ENCODE measurements around the gene NOSIP. TPM values are rescaled to one million over a fixed set of nuclear protein-coding genes. Genes with fewer than 3 reads are reported as not detected.

The NOSIP gene
- total and polyA plus RNA-seq, 11 donors: 37.3 to 91.3 (median 49.0) TPM

DNA sequence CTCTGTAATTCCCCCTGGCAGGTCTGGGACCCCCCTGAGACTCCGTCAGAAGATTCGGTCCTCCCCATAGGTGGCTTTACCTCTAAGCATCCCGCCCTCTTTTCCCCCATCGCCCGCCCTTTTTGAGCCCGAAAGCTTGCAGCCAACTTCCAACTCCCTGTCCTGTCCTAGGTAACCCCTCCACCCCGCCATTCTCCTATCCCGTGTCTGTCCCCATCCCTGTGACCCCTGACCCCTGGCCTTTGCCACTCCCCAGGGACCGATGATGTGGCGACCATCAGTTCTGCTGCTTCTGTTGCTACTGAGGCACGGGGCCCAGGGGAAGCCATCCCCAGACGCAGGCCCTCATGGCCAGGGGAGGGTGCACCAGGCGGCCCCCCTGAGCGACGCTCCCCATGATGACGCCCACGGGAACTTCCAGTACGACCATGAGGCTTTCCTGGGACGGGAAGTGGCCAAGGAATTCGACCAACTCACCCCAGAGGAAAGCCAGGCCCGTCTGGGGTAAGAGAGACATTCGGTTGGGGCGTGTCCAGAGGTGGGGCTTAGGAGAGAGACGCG is 52.1 kb downstream of the NOSIP start:
- 42 to 55% (median 48%) methylated on average over 25 of the region's 25 CpGs for WGBS, 4 donors
- peak overlapping the region; percentile 20 to 71 (median 57) for H3K4me3 ChIP-seq
- intact Hi-C loops (cut with DNase I): no loop called here
- H3K4me1 ChIP-seq: peaks cover 0 to 23% (median 5%) of the 10 kb centered on the region in 12 donors
- H3K27me3 ChIP-seq: no peaks in the 10 kb centered on the region
- H3K27ac ChIP-seq: peak overlapping the region in 10 of 12 donors; percentile 7 to 70 (median 45)
- DNase-seq (peak in 1 of 5 donors; percentile 47), ATAC-seq (peak in 3 of 4 donors; percentile 2 to 35 (median 12))
- H3K36me3 ChIP-seq: peaks cover 0 to 55% (median 8%) of the 10 kb centered on the region in 9 donors
- TF ChIP-seq, protein P1, sequence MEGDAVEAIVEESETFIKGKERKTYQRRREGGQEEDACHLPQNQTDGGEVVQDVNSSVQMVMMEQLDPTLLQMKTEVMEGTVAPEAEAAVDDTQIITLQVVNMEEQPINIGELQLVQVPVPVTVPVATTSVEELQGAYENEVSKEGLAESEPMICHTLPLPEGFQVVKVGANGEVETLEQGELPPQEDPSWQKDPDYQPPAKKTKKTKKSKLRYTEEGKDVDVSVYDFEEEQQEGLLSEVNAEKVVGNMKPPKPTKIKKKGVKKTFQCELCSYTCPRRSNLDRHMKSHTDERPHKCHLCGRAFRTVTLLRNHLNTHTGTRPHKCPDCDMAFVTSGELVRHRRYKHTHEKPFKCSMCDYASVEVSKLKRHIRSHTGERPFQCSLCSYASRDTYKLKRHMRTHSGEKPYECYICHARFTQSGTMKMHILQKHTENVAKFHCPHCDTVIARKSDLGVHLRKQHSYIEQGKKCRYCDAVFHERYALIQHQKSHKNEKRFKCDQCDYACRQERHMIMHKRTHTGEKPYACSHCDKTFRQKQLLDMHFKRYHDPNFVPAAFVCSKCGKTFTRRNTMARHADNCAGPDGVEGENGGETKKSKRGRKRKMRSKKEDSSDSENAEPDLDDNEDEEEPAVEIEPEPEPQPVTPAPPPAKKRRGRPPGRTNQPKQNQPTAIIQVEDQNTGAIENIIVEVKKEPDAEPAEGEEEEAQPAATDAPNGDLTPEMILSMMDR (IDR thresholded peaks at IDR 0.05): no peak
- no peak for TF ChIP-seq POLR2A (IDR thresholded peaks at IDR 0.05)
- no peaks in the 10 kb centered on the region for H3K9me3 ChIP-seq

DNA sequence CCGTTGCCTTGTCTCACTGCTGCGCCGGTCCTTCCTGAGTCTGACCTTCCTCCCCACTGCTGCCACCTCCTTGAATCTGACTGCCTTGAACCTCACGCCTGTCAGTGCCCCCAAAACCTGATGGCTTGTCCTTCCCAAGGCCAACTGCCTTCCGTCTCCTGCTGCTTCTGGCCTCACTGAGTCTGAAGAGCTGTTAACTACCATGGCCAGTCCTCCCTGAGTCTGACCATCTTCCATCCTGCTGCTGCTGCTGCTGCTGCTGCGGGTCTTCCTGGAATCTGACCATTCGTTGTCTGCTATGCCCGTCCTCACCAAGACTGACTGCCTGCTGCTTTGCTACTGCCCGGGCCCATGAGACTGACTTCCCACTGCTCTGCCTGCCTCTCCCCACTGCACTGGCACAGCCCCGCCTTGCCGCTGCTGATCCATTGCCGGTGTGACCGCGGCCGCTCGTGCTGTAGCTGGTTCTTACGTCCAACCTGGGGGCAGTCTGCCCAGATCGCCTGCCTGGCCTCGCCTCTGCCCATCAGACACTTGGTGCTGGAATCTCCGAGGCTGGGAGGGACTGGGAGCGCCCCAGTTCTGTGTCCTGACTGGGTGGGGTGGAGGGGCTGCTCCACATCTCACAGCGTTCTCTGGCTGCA is 55.4 kb downstream of the NOSIP start:
- 85 to 90% (median 87%) methylated on average over 17 to 22 of the region's 22 CpGs for WGBS, 4 donors
- peaks cover 0 to 61% (median 11%) of the 10 kb centered on the region in 9 donors for H3K36me3 ChIP-seq
- no peaks in the 10 kb centered on the region for H3K9me3 ChIP-seq
- no peak for DNase-seq
- no peaks in the 10 kb centered on the region for H3K27me3 ChIP-seq
- no peak for TF ChIP-seq POLR2A (IDR thresholded peaks at IDR 0.05)
- TF ChIP-seq, protein P1 (IDR thresholded peaks at IDR 0.05): no peak
- no peak for ATAC-seq
- intact Hi-C loops (cut with DNase I): no loop called here
- H3K4me1 ChIP-seq: peaks cover 0 to 22% (median 3%) of the 10 kb centered on the region in 12 donors
- no peak overlapping the region for H3K27ac ChIP-seq
- H3K4me3 ChIP-seq: no peak overlapping the region

DNA sequence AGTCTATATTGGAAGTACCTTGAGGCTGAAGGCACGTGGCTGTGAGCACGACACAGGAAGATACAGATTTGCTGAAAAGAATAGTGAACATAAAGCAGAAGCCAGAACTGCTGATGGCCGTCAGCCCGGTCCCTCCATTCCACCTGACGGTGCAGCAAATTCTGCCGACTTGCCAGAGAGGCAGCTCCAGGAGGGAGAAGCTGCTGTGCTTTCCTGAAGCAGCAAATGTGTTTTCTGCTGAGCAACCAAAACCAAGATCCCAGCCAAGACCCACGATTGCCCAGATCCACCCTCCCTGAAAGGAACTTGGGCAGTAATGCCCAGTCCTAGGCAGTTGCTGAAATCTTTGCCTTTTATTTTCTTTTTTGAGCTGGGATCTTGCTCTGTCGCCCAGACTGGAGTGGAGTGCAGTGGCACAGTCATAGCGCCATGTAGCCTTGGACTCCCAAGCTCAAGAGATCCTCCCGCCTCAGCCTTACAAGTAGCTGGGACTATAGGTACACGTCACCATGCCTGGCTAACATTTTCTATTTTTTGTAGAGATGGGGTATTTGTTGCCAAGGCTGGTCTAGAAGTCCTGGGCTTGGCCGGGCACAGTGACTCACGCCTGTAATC is 59.5 kb downstream of the NOSIP start:
- Histone ChIP-seq H3K4me3 (no peak overlapping the region), H3K27me3 (no peaks in the 10 kb centered on the region), H3K9me3 (no peaks in the 10 kb centered on the region), H3K27ac (peak overlapping the region in 2 of 12 donors; percentile 14 to 69), H3K36me3 (peaks cover 0 to 70% (median 11%) of the 10 kb centered on the region in 9 donors), H3K4me1 (peaks cover 0 to 27% (median 0%) of the 10 kb centered on the region in 12 donors)
- intact Hi-C loops (cut with DNase I): no loop called here
- 77 to 82% (median 80%) methylated on average over 13 of the region's 13 CpGs for WGBS, 4 donors
- no peak for TF ChIP-seq POLR2A (IDR thresholded peaks at IDR 0.05)
- TF ChIP-seq, protein P1 (IDR thresholded peaks at IDR 0.05): no peak
- peak in 3 of 5 donors; percentile 53 to 68 (median 64) for DNase-seq
- ATAC-seq: peak in 3 of 4 donors; percentile 38 to 73 (median 66)

DNA sequence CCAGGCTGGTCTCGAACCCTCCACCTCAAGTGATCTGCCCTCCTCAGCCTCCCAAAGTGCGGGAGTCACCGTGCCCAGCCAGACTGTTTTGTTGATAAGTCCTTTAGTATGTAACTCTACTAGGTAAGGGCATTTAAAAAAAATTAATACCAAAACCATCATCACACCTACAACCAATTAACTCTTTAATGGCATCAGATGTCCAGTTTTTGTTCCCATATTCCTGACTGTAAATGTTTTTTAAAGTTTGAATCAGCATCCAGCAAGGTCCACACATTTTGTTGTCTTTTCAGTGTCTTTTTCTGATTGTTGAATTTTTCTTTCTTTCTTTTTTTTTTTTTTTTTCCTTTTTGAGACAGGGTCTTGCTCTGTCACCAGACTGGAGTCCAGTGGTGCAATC is 62.3 kb downstream of the NOSIP start:
- ATAC-seq (no peak), DNase-seq (no peak)
- WGBS, 4 donors: 95 to 99% (median 98%) methylated on average over 3 of the region's 3 CpGs
- Histone ChIP-seq H3K36me3 (peaks cover 0 to 52% (median 10%) of the 10 kb centered on the region in 9 donors), H3K4me3 (no peak overlapping the region), H3K4me1 (peaks cover 0 to 50% (median 7%) of the 10 kb centered on the region in 12 donors), H3K9me3 (no peaks in the 10 kb centered on the region), H3K27ac (peak overlapping the region in 1 of 12 donors; percentile 92), H3K27me3 (no peaks in the 10 kb centered on the region)
- TF ChIP-seq, protein P1 (IDR thresholded peaks at IDR 0.05): no peak
- no peak for TF ChIP-seq POLR2A (IDR thresholded peaks at IDR 0.05)
- intact Hi-C loops (cut with DNase I): no loop called here
